GM23338 (cell line): Measurements from ENCODE around the gene ANKRD13B. TPM values are rescaled to one million over a fixed set of nuclear protein-coding genes. Genes with fewer than 3 reads are reported as not detected.
A peak's percentile ranks its signal among the peaks of the same experiment; 100 is the strongest.

Experiments used
- ATAC-seq: fragments of 200-7000 bp; cut with Tn5 transposase; 3 replicates; pipeline ENCODE4 v1.9.1; 2020
- DNase-seq: peaks from one replicate; pipeline ENCODE4 v3.0.0-alpha.2; 2015; ENCODE audit warnings: low spot score
- H2AFZ ChIP-seq: fragments of 200-600 bp; sonication (generic); 2 replicates; pipeline ENCODE4 v1.8.0; 2016; ENCODE audit warnings: antibody characterized with exemption, mild to moderate bottlenecking, moderate library complexity
- H3F3A ChIP-seq: fragments of 200-600 bp; sonication (generic); replicated peaks from 2 replicates; pipeline ENCODE4 v1.8.0; 2017; ENCODE audit warnings: antibody characterized with exemption, mixed run types, low read depth
- H3K27ac ChIP-seq: fragments of 200-600 bp; sonication (generic); 2 replicates; pipeline ENCODE4 v1.6.1; 2016; ENCODE audit warnings: low read depth
- H3K27me3 ChIP-seq: fragments of 200-600 bp; sonication (generic); 2 replicates; pipeline ENCODE4 v1.8.0; 2016; ENCODE audit warnings: mild to moderate bottlenecking, mixed run types, moderate library complexity; ENCODE audit not compliant: insufficient read depth
- H3K36me3 ChIP-seq: fragments of 200-600 bp; sonication (generic); 2 replicates; pipeline ENCODE4 v1.8.0; 2016; ENCODE audit warnings: mild to moderate bottlenecking; ENCODE audit not compliant: insufficient read depth
- H3K4me1 ChIP-seq: fragments of 200-600 bp; sonication (generic); 2 replicates; pipeline ENCODE4 v1.8.0; 2016; ENCODE audit warnings: mild to moderate bottlenecking, moderate library complexity; ENCODE audit not compliant: insufficient read depth
- H3K4me2 ChIP-seq: fragments of 200-600 bp; sonication (generic); 2 replicates; pipeline ENCODE4 v1.7.1; 2017; ENCODE audit warnings: mixed run types
- H3K4me3 ChIP-seq: fragments of 200-600 bp; sonication (generic); 2 replicates; pipeline ENCODE4 v1.6.1; 2016; ENCODE audit warnings: mixed run types
- H3K79me2 ChIP-seq: fragments of 200-600 bp; sonication (generic); replicated peaks from 2 replicates; pipeline ENCODE4 v1.8.0; 2017; ENCODE audit warnings: mild to moderate bottlenecking; ENCODE audit not compliant: insufficient read depth
- H3K9me2 ChIP-seq: fragments of 200-600 bp; sonication (generic); 2 replicates; pipeline ENCODE4 v1.8.0; 2017; ENCODE audit not compliant: insufficient read depth
- H4K20me1 ChIP-seq: fragments of 200-600 bp; sonication (generic); replicated peaks from 2 replicates; pipeline ENCODE4 v1.8.0; 2017; ENCODE audit warnings: mild to moderate bottlenecking; ENCODE audit not compliant: insufficient read depth
- H3K27ac Mint-ChIP-seq: 2 replicates; pipeline ENCODE4 v1.8.0; 2020; ENCODE audit warnings: inconsistent platforms, mild to moderate bottlenecking, moderate library complexity, mixed read lengths
- H3K27me3 Mint-ChIP-seq: 3 replicates; pipeline ENCODE4 v1.8.0; 2022; ENCODE audit warnings: low read depth, mild to moderate bottlenecking, moderate library complexity, mixed read lengths, inconsistent platforms; ENCODE audit not compliant: insufficient read depth, poor library complexity
- H3K36me3 Mint-ChIP-seq: 3 replicates; pipeline ENCODE4 v1.8.0; 2021; ENCODE audit warnings: low read depth, mild to moderate bottlenecking, inconsistent platforms, moderate library complexity, mixed read lengths
- H3K4me1 Mint-ChIP-seq: 3 replicates; pipeline ENCODE4 v1.8.0; 2020; ENCODE audit warnings: mild to moderate bottlenecking, inconsistent platforms, mixed read lengths
- H3K4me3 Mint-ChIP-seq: 3 replicates; pipeline ENCODE4 v1.8.0; 2021; ENCODE audit warnings: moderate library complexity, mild to moderate bottlenecking, inconsistent platforms, mixed read lengths
- H3K9me3 Mint-ChIP-seq: 3 replicates; pipeline ENCODE4 v1.8.0; 2020; ENCODE audit warnings: moderate library complexity, mild to moderate bottlenecking, inconsistent platforms, mixed read lengths
- JUNB ChIP-seq: IDR thresholded peaks from one replicate; pipeline ENCODE4 v1.6.1; 2016; ENCODE audit warnings: antibody characterized with exemption; ENCODE audit not compliant: unreplicated experiment
- POLR2AphosphoS5 ChIP-seq: IDR thresholded peaks from 2 replicates; pipeline ENCODE4 v1.6.1; 2016; ENCODE audit warnings: antibody characterized with exemption, low read depth
- STAT1 ChIP-seq: IDR thresholded peaks from one replicate; pipeline ENCODE4 v1.6.1; 2016; ENCODE audit warnings: antibody characterized with exemption; ENCODE audit not compliant: unreplicated experiment
- polyA plus RNA-seq: library from polyadenylated mRNA; unstranded; fragments of >200 nt; fragmentation: Nextera tagmentation; extraction: Ambion mirVana; gene quantifications from 2 replicates; pipeline ENCODE4 v1.2.1, GENCODE V29; 2016
- total RNA-seq: library from RNA; depleted of rRNA; stranded (reverse); fragments of >200 nt; shearing (Covaris generic); gene quantifications from 2 replicates; pipeline ENCODE4 v1.2.3, GENCODE V29; 2014
- TF ChIP-seq, protein P1 (sequence below): IDR thresholded peaks from 2 replicates; pipeline ENCODE4 v1.6.1; 2016; ENCODE audit warnings: antibody characterized with exemption
- TF ChIP-seq, protein P2 (sequence below): IDR thresholded peaks from one replicate; pipeline ENCODE4 v1.6.1; 2018; ENCODE audit warnings: antibody characterized with exemption; ENCODE audit not compliant: unreplicated experiment
- TF ChIP-seq, protein P3 (sequence below), 2 experiments: fragments of 200-600 bp in 1 of 2; sonication (generic) in 1 of 2; conservative IDR thresholded peaks; 2 replicates each; pipeline versions ENCODE4 v1.5.1 to v1.6.1; 2016 to 2017; ENCODE audit warnings: antibody characterized with exemption in 2 of 2, low read depth in 2 of 2, mild to moderate bottlenecking in 2 of 2, moderate library complexity in 1 of 2

The ANKRD13B gene
- total and polyA plus RNA-seq, 2 experiments from 2014 or later = 8.2 to 57.4 TPM

GRCh38 chr17:29617481-29618271, 24.7 kb downstream of the ANKRD13B start:
- Mint-ChIP-seq H3K27ac (no peak overlapping the region), H3K9me3 (no peaks in the 10 kb centered on the region; the same call in 1 of the 3 replicates), H3K36me3 (no peaks in the 10 kb centered on the region; the same call in 2 of the 3 replicates), H3K4me1 (peaks cover 43% of the 10 kb centered on the region), H3K4me3 (peak overlapping the region; percentile 78; the same call in 2 of the 3 replicates), H3K27me3 (peaks cover 69% of the 10 kb centered on the region)
- no peaks in the 10 kb centered on the region for H3K36me3 ChIP-seq
- ATAC-seq = peak; percentile 18
- H4K20me1 ChIP-seq = peaks cover 5% of the 10 kb centered on the region; the same call in 1 of the 2 replicates
- peak; percentile 86 for DNase-seq
- H3K79me2 ChIP-seq = no peaks in the 10 kb centered on the region
- H3K4me2 ChIP-seq = peak overlapping the region; percentile 92
- TF ChIP-seq POLR2AphosphoS5 (peak; percentile 25; the same call in 1 of the 2 replicates), STAT1 (no peak), JUNB (no peak)
- TF ChIP-seq, protein P1, sequence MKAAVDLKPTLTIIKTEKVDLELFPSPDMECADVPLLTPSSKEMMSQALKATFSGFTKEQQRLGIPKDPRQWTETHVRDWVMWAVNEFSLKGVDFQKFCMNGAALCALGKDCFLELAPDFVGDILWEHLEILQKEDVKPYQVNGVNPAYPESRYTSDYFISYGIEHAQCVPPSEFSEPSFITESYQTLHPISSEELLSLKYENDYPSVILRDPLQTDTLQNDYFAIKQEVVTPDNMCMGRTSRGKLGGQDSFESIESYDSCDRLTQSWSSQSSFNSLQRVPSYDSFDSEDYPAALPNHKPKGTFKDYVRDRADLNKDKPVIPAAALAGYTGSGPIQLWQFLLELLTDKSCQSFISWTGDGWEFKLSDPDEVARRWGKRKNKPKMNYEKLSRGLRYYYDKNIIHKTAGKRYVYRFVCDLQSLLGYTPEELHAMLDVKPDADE = no peak
- TF ChIP-seq, protein P2, sequence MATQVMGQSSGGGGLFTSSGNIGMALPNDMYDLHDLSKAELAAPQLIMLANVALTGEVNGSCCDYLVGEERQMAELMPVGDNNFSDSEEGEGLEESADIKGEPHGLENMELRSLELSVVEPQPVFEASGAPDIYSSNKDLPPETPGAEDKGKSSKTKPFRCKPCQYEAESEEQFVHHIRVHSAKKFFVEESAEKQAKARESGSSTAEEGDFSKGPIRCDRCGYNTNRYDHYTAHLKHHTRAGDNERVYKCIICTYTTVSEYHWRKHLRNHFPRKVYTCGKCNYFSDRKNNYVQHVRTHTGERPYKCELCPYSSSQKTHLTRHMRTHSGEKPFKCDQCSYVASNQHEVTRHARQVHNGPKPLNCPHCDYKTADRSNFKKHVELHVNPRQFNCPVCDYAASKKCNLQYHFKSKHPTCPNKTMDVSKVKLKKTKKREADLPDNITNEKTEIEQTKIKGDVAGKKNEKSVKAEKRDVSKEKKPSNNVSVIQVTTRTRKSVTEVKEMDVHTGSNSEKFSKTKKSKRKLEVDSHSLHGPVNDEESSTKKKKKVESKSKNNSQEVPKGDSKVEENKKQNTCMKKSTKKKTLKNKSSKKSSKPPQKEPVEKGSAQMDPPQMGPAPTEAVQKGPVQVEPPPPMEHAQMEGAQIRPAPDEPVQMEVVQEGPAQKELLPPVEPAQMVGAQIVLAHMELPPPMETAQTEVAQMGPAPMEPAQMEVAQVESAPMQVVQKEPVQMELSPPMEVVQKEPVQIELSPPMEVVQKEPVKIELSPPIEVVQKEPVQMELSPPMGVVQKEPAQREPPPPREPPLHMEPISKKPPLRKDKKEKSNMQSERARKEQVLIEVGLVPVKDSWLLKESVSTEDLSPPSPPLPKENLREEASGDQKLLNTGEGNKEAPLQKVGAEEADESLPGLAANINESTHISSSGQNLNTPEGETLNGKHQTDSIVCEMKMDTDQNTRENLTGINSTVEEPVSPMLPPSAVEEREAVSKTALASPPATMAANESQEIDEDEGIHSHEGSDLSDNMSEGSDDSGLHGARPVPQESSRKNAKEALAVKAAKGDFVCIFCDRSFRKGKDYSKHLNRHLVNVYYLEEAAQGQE = peak; percentile 10
- TF ChIP-seq, protein P3, sequence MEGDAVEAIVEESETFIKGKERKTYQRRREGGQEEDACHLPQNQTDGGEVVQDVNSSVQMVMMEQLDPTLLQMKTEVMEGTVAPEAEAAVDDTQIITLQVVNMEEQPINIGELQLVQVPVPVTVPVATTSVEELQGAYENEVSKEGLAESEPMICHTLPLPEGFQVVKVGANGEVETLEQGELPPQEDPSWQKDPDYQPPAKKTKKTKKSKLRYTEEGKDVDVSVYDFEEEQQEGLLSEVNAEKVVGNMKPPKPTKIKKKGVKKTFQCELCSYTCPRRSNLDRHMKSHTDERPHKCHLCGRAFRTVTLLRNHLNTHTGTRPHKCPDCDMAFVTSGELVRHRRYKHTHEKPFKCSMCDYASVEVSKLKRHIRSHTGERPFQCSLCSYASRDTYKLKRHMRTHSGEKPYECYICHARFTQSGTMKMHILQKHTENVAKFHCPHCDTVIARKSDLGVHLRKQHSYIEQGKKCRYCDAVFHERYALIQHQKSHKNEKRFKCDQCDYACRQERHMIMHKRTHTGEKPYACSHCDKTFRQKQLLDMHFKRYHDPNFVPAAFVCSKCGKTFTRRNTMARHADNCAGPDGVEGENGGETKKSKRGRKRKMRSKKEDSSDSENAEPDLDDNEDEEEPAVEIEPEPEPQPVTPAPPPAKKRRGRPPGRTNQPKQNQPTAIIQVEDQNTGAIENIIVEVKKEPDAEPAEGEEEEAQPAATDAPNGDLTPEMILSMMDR (conservative IDR thresholded peaks at IDR 0.05; ENCODE audit: low read depth in 2 of 2) = peak; percentile 66 to 82
- H3F3A ChIP-seq = 0 out of 2 replicates have a peak, but pooled peaks cover 4% of the 10 kb centered on the region
- H3K4me1 ChIP-seq = peaks cover 39% of the 10 kb centered on the region
- peak overlapping the region; percentile 93 for H2AFZ ChIP-seq
- H3K9me2 ChIP-seq = no peaks in the 10 kb centered on the region
- H3K27me3 ChIP-seq = peaks cover 91% of the 10 kb centered on the region
- peak overlapping the region; percentile 67 for H3K4me3 ChIP-seq
- H3K27ac ChIP-seq = no peak overlapping the region
